ENCODE results near the gene GPR22.

Gene GPR22

GRCh38 chr7:107471292-107472070 is 1.6 kb downstream of the GPR22 start:
- no peaks in the 10 kb centered on the region for H3K9me3 ChIP-seq (ENCODE audit: control insufficient read depth, low read length)
- no peaks in the 10 kb centered on the region for H3K4me1 ChIP-seq
- H3K4me2 ChIP-seq (ENCODE audit: low read length): no peak overlapping the region
- no peak overlapping the region for H3K27ac ChIP-seq
- H3K27me3 ChIP-seq (ENCODE audit: control insufficient read depth, insufficient read depth, low read length): no peaks in the 10 kb centered on the region
- TF ChIP-seq CTCF (IDR thresholded peaks at IDR 0.05): no peak
- H3K36me3 ChIP-seq (ENCODE audit: control insufficient read depth, insufficient read depth, low read length): no peaks in the 10 kb centered on the region
- H2AFZ ChIP-seq: no peak overlapping the region
- H3K4me3 ChIP-seq (ENCODE audit: low read depth, low read length): no peak overlapping the region
- H3K79me2 ChIP-seq: no peaks in the 10 kb centered on the region
- no peak overlapping the region for H3K9ac ChIP-seq

GRCh38 chr7:107472116-107472515 is 2.3 kb downstream of the GPR22 start:
- no peaks in the 10 kb centered on the region for H3K79me2 ChIP-seq
- H3K36me3 ChIP-seq (ENCODE audit: control insufficient read depth, insufficient read depth, low read length): no peaks in the 10 kb centered on the region
- TF ChIP-seq CTCF (IDR thresholded peaks at IDR 0.05): no peak
- H3K9me3 ChIP-seq (ENCODE audit: control insufficient read depth, low read length): no peaks in the 10 kb centered on the region
- H3K27me3 ChIP-seq (ENCODE audit: control insufficient read depth, insufficient read depth, low read length): no peaks in the 10 kb centered on the region
- no peaks in the 10 kb centered on the region for H3K4me1 ChIP-seq
- H3K9ac ChIP-seq: no peak overlapping the region
- no peak overlapping the region for H3K4me2 ChIP-seq (ENCODE audit: low read length)
- no peak overlapping the region for H3K4me3 ChIP-seq (ENCODE audit: low read depth, low read length)
- no peak overlapping the region for H3K27ac ChIP-seq
- H2AFZ ChIP-seq: no peak overlapping the region

GRCh38 chr7:107474104-107474521 is 4.3 kb downstream of the GPR22 start:
- Histone ChIP-seq H2AFZ (no peak overlapping the region), H3K9me3 (ENCODE audit: control insufficient read depth, low read length) (no peaks in the 10 kb centered on the region), H3K27ac (no peak overlapping the region), H3K4me2 (ENCODE audit: low read length) (no peak overlapping the region), H3K27me3 (ENCODE audit: control insufficient read depth, insufficient read depth, low read length) (no peaks in the 10 kb centered on the region), H3K4me1 (no peaks in the 10 kb centered on the region), H3K79me2 (no peaks in the 10 kb centered on the region), H3K4me3 (ENCODE audit: low read depth, low read length) (no peak overlapping the region), H3K9ac (no peak overlapping the region), H3K36me3 (ENCODE audit: control insufficient read depth, insufficient read depth, low read length) (no peaks in the 10 kb centered on the region)
- no peak for TF ChIP-seq CTCF (IDR thresholded peaks at IDR 0.05)

GRCh38 chr7:107479303-107479702 is 9.4 kb downstream of the GPR22 start:
- no peaks in the 10 kb centered on the region for H3K4me1 ChIP-seq
- no peaks in the 10 kb centered on the region for H3K36me3 ChIP-seq (ENCODE audit: control insufficient read depth, insufficient read depth, low read length)
- H3K9me3 ChIP-seq (ENCODE audit: control insufficient read depth, low read length): no peaks in the 10 kb centered on the region
- H3K4me2 ChIP-seq (ENCODE audit: low read length): no peak overlapping the region
- no peaks in the 10 kb centered on the region for H3K27me3 ChIP-seq (ENCODE audit: control insufficient read depth, insufficient read depth, low read length)
- no peak for TF ChIP-seq CTCF (IDR thresholded peaks at IDR 0.05)
- no peak overlapping the region for H3K4me3 ChIP-seq (ENCODE audit: low read depth, low read length)
- no peak overlapping the region for H3K27ac ChIP-seq
- H3K9ac ChIP-seq: no peak overlapping the region
- no peak overlapping the region for H2AFZ ChIP-seq
- H3K79me2 ChIP-seq: no peaks in the 10 kb centered on the region

- no peak for TF ChIP-seq CTCF (IDR thresholded peaks at IDR 0.05)
- no peaks in the 10 kb centered on the region for H3K27me3 ChIP-seq (ENCODE audit: control insufficient read depth, insufficient read depth, low read length)
Observed at GRCh38 chr7:107480932-107481331, 11.1 kb downstream of the GPR22 start.

More at GRCh38 chr7:107480932-107481331, 11.1 kb downstream of the GPR22 start:
- H3K4me2 ChIP-seq (ENCODE audit: low read length): no peak overlapping the region
- no peaks in the 10 kb centered on the region for H3K4me1 ChIP-seq
- H3K27ac ChIP-seq: no peak overlapping the region
- no peaks in the 10 kb centered on the region for H3K36me3 ChIP-seq (ENCODE audit: control insufficient read depth, insufficient read depth, low read length)
- H3K9me3 ChIP-seq (ENCODE audit: control insufficient read depth, low read length): no peaks in the 10 kb centered on the region
- no peaks in the 10 kb centered on the region for H3K79me2 ChIP-seq
- no peak overlapping the region for H2AFZ ChIP-seq
- H3K4me3 ChIP-seq (ENCODE audit: low read depth, low read length): no peak overlapping the region
- H3K9ac ChIP-seq: no peak overlapping the region

All from parathyroid adenoma (tissue), 2 donors.